Activated naive CD8-positive, alpha-beta T cell treated with anti-CD3 and anti-CD28 coated beads, Interleukin-2, amount 50 U/mL, for 24 hours (primary cell): ENCODE measurements around the gene DBF4B.
A peak's percentile ranks its signal among the peaks of the same experiment; 100 is the strongest.
"Not testable (repeated sequence)": the region's sequence is repeated elsewhere in the genome, so short reads cannot be mapped to it uniquely, and the experiment has no call there.

Experiments used
- ATAC-seq: fragments of 150-1000 bp; cut with Tn5 transposase; one replicate; pipeline ENCODE4 v1.10.0; 2021
- DNase-seq: peaks from one replicate; pipeline ENCODE4 v3.0.0; 2021
- H3K27ac Mint-ChIP-seq: one replicate; pipeline ENCODE4 v1.8.0; 2021; ENCODE audit warnings: mild to moderate bottlenecking, mixed read lengths
- H3K27me3 Mint-ChIP-seq: one replicate; pipeline ENCODE4 v1.8.0; 2021; ENCODE audit warnings: mixed read lengths
- H3K36me3 Mint-ChIP-seq: one replicate; pipeline ENCODE4 v1.8.0; 2021; ENCODE audit warnings: low read depth, mixed read lengths
- H3K4me1 Mint-ChIP-seq: one replicate; pipeline ENCODE4 v1.8.0; 2021; ENCODE audit warnings: mixed read lengths
- H3K4me3 Mint-ChIP-seq: one replicate; pipeline ENCODE4 v1.8.0; 2021; ENCODE audit warnings: mild to moderate bottlenecking, moderate library complexity, mixed read lengths
- H3K9me3 Mint-ChIP-seq: one replicate; pipeline ENCODE4 v1.8.0; 2021; ENCODE audit warnings: mixed read lengths

The DBF4B gene

DNA sequence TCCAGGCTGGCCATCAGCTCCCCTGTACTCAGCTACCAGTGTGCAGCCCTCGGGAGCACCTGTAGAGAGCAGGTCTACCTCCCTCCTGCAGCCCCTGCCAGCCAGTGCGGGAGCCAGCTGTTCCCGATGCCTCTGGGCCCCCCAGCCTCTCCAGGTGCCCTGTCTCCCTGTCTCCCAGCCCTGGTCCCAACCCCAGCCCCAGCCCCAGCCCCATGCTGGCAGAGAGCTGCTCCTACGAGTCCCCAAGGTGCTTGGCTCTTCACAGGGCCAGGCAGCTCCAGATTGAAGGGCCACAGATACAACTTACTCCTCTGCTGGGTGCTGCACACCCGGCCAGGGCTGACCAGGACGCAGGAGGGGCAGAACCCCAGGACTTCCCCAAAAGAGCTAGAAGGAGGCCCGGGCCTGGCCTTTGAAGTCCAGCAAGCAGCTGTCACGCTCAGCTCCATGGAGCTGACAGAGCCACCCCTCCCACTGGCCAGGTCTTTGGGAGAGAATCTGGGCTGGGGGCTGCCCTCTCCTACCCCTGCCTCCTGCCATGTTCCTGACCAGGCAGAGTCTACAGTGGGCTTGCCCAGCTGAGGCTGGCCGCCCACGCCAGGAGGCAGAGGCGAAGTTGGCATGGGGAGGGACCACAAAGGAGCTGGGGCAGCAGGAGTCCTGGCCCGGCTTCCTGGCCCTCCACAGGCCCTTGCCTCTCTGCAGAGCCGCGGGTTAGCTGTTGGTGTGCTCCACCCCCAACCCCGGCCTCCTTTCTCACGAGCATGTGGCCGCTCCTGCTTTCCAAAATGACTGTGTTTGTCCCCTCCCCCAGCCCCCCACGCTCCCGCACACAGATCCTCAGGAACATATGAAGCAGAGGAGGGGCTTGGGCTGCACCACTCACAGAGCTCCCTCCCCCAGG lies 40.9 kb downstream of the DBF4B start:
- Mint-ChIP-seq H3K4me1 (no peaks in the 10 kb centered on the region), H3K27ac (no peak overlapping the region), H3K9me3 (no peaks in the 10 kb centered on the region), H3K36me3 (peaks cover 9% of the 10 kb centered on the region), H3K4me3 (no peak overlapping the region), H3K27me3 (peaks cover 2% of the 10 kb centered on the region)
- DNase-seq (no peak), ATAC-seq (no peak)

DNA sequence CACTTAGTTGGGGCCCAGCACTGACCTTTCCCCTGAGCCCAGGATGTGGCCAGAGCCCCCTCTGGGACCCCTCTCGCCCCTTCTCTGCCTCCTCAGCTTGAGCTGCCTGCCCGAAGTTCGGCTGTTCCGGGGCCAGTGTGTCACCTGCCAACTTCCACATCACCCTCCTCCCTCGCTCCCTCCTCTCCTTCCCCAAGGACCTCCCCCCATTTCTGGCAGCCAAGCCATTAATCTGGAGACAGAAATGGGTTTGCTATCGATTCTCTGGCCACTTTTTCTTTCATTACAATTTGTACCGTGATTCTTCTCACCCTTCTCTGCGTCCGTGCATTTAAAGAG lies 41.5 kb downstream of the DBF4B start:
- peaks cover 9% of the 10 kb centered on the region for H3K36me3 Mint-ChIP-seq
- no peaks in the 10 kb centered on the region for H3K4me1 Mint-ChIP-seq
- H3K9me3 Mint-ChIP-seq: no peaks in the 10 kb centered on the region
- no peak for ATAC-seq
- no peak overlapping the region for H3K27ac Mint-ChIP-seq
- DNase-seq: no peak
- peaks cover 2% of the 10 kb centered on the region for H3K27me3 Mint-ChIP-seq
- no peak overlapping the region for H3K4me3 Mint-ChIP-seq

DNA sequence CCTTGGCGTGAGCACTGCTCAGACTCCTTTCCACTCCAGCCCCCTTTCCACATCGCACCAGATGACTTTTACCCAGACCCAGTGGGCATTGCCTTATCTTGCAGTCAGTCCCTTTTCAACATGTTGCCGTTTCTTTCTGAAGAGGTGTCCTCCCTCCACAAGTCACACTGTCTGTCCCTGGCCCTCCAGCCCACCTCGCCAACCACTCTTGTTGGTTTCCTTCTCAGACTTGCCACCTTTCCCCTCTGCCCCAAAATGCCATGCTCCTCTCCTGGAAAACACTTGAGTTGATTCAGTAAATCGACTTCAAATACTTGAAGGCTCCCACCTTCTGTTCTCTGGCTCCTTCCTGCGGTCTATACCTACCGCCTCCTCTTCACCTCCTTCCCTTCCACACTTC lies 42.9 kb downstream of the DBF4B start:
- no peak overlapping the region for H3K4me3 Mint-ChIP-seq
- DNase-seq (no peak), ATAC-seq (no peak)
- peaks cover 4% of the 10 kb centered on the region for H3K27me3 Mint-ChIP-seq
- no peak overlapping the region for H3K27ac Mint-ChIP-seq
- no peaks in the 10 kb centered on the region for H3K4me1 Mint-ChIP-seq
- H3K9me3 Mint-ChIP-seq: no peaks in the 10 kb centered on the region
- H3K36me3 Mint-ChIP-seq: peaks cover 9% of the 10 kb centered on the region

DNA sequence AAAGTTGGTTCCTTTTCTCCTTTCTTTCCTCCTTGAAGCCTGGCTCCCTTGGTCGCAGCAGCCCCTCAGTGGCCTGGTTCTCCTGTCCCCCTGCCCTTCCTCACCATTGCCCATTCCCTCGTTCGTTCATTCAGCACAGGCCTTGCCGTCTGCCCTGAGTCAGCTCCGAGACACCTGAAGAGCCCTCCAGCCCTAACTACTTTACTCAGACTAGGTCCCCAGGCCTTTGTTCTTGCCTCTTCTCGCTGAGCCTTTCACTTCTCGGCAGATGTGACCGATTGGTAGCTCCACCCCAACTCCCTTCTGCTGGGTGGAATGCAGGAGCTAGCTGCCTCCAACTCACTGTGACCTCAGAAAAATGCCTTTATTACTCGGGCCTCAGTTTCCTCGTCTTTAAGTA lies 43.3 kb downstream of the DBF4B start:
- DNase-seq (no peak), ATAC-seq (no peak)
- H3K9me3 Mint-ChIP-seq: no peaks in the 10 kb centered on the region
- no peak overlapping the region for H3K27ac Mint-ChIP-seq
- H3K27me3 Mint-ChIP-seq: peaks cover 4% of the 10 kb centered on the region
- H3K4me1 Mint-ChIP-seq: no peaks in the 10 kb centered on the region
- H3K36me3 Mint-ChIP-seq: peaks cover 9% of the 10 kb centered on the region
- H3K4me3 Mint-ChIP-seq: no peak overlapping the region

DNA sequence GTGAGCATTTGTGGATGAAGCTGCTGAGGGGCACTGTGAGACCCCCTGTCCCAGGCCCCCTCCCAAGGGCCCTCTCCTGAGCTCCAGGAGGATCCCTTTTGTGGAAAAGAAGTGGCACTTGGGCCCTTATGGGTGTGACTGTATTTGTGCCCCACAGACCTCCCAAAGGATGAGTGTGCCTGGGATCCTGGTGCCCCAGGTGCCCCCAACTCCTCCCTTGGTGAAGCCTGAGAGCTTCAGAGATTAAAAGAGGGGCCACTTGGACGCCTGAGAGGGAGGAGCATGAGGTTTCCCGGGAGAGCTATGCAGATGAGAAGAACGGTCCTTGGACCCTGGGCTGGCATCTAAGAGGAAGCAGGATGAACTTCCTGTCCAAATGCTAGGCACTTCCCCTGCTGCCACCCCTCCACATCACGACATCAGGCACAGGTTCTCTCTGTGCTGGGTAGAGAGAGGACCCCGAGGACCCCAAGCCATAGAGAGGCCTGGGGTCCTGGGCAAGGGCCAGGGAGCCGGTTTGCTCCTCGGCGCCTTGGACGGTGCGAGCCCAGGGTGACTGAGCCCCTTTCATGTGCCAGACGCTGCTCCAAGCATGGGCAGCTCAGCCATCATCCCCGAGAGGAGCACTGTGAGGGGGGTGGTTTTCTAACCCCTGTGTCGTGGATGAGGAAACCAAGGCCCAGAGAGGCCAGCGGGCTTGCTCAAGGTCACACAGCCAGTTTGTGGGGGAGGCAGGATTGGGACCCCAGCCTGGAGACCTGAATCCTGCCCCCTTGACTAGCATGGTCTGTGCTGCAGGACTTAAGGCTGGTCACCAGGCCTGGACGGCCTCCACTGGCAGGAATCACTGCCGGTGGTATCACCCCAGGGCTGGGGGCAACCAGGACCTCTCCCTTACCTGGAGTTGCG lies 44.7 kb downstream of the DBF4B start:
- Mint-ChIP-seq H3K4me3 (no peak overlapping the region), H3K4me1 (no peaks in the 10 kb centered on the region), H3K27me3 (peaks cover 16% of the 10 kb centered on the region), H3K27ac (no peak overlapping the region), H3K36me3 (peaks cover 6% of the 10 kb centered on the region), H3K9me3 (no peaks in the 10 kb centered on the region)
- ATAC-seq (no peak), DNase-seq (no peak)

DNA sequence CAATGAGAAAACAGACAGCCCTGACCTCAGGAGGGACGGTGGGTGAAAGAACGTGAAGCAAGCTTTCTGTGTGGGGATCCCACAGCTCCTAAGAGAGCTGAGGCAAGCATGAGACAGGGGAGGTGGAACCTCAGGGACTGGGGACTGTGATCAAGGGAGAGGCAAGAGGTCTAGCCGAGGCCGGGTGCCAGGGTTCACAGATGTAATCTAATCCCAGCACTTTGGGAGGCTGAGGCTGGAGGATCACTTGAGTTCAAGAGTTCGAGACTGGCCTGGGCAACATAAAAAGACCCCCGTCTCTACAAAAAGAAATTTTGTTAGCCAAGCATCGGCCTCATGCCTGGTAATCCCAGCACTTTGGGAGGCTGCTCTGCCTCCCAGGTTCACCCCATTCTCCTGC lies 45.8 kb downstream of the DBF4B start:
- ATAC-seq (no peak), DNase-seq (no peak)
- Mint-ChIP-seq H3K27ac (no peak overlapping the region), H3K4me3 (no peak overlapping the region), H3K36me3 (peaks cover 6% of the 10 kb centered on the region), H3K4me1 (no peaks in the 10 kb centered on the region), H3K9me3 (no peaks in the 10 kb centered on the region), H3K27me3 (peaks cover 17% of the 10 kb centered on the region)

DNA sequence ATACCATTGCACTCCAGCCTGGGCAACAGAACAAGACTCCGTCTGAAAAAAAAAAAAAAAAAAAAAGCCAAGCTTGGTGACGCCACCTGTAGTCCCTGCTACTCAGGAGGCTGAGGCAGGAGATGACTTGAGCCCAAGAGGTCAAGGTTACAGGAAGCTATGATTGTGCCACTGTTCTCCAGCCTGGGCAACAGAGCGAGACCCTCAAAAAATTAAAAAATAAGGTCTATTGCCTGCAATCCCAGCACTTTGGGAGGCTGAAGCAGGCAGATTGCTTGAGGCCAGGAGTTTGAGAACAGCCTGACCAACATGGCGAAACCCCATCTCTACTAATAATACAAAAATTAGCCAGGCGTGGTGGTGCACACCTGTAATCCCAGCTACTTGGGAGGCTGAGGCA lies 46.7 kb downstream of the DBF4B start:
- peaks cover 20% of the 10 kb centered on the region for H3K27me3 Mint-ChIP-seq
- not testable (repeated sequence) for H3K9me3 Mint-ChIP-seq, H3K4me1 Mint-ChIP-seq, H3K27ac Mint-ChIP-seq, DNase-seq, H3K36me3 Mint-ChIP-seq, ATAC-seq, H3K4me3 Mint-ChIP-seq

DNA sequence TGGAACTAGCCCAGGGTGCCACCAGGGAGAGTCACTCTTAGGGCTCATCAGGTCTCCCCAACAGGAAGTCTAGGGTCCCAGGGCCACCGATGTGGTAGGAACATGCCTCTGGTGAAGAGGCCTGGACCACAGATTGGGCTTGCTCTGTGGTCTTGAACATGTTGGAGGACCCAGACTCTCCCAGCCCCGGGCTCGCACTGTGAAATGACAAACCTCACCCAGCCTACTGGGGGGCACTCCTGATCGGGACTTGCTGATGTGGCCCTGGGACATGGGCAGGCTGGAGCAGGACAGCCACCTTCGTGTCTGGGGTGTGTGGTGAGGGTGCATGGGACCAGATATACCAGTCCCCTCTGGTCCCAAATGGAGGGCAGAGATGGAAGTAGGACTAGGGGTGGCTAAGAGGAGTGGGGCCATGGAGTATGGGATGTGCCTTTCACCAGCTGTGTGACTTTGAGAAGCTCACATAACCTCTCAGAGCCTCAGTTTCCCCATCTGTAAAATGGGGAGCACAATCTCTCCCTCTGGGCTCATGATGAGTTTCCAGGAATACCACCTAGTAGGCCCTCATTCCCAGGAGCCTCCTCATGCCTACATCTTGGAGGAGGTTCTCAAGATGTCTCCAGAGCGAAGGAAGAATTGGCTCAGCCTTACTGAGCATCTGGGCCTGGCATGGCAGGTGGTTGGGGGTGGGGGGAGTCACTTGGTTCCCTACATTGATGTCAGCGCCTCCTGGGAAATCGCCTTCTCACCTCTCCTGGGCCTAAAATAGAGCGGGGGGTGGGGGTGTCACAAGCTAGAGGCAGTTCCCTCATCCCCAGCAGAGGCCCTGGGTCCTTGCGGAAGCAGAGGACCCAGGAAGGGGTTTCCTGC lies 48.8 kb downstream of the DBF4B start:
- no peaks in the 10 kb centered on the region for H3K36me3 Mint-ChIP-seq
- peak; percentile 6 for ATAC-seq
- no peak for DNase-seq
- no peak overlapping the region for H3K4me3 Mint-ChIP-seq
- H3K4me1 Mint-ChIP-seq: no peaks in the 10 kb centered on the region
- H3K9me3 Mint-ChIP-seq: no peaks in the 10 kb centered on the region
- H3K27ac Mint-ChIP-seq: no peak overlapping the region
- H3K27me3 Mint-ChIP-seq: peaks cover 32% of the 10 kb centered on the region

DNA sequence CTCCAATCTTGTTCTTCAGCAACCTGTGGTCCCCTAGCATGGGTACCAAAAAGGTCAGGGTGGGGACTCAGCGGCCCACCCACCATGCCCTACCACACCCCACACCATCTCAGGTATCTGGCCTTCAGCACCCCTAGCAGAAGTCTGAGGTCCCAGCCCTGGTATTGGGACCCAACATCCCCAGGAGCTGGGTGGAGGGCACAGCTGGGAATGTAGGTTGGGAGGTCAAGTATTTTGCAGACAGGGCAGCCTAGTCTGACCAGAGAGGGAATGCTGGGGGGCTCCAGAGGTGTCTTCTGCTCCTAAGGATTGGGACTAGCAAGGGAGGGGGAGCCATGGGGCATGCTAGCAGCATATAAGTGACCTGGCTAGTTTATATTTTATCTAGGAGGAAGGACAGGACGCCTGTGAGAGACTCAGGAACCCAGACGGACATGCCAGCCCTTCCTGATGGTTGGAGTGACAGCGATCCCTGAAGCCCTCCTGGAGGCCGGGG lies 49.5 kb downstream of the DBF4B start:
- H3K4me3 Mint-ChIP-seq: peak overlapping the region; percentile 26
- DNase-seq (no peak), ATAC-seq (no peak)
- no peaks in the 10 kb centered on the region for H3K36me3 Mint-ChIP-seq
- no peaks in the 10 kb centered on the region for H3K4me1 Mint-ChIP-seq
- peaks cover 32% of the 10 kb centered on the region for H3K27me3 Mint-ChIP-seq
- no peak overlapping the region for H3K27ac Mint-ChIP-seq
- H3K9me3 Mint-ChIP-seq: no peaks in the 10 kb centered on the region

DNA sequence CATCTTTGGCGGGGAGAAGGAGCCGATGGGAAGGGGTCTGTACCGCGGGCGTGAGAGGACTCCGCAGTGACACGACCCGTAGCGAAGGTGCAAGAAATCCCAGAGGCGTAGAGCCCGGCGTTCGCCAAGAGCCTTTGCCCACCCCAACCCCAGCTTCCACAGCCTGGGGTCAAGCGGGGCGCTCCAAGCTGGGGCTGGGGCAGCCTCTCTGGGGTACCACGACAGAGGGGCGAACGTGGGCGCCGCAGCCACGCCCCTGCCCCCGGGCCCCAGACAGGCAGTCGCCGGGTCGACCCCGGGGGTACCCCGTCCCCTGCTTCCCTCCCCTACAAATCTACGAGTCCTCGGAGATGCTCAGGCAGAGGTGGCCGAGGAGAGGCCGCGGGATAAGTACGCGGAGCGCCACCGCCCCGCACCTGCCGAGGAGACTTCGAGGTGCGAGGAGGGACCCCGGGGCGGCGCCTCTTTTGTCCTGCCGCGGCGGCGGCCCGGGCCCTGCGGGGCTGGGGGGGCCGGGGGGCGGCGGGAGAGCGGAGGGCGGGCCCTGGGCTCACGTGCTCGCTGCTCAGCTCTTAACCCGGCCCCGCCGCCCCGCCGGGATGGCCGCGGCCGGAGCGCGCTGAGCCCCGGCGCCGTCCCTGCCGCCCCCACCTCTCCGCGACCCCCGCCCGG lies 50.1 kb downstream of the DBF4B start, which contains the start of gene ADAM11:
TSS of gene ADAM11 (plus strand) at position 575 of the 672 bp plus-strand sequence. CDS start 212 bp downstream, outside the sequence.
- Mint-ChIP-seq H3K4me1 (no peaks in the 10 kb centered on the region), H3K9me3 (no peaks in the 10 kb centered on the region), H3K4me3 (peak within 1 kb of the TSS; percentile 26), H3K27ac (no peak within 1 kb of the TSS), H3K36me3 (no peaks in the 10 kb centered on the region), H3K27me3 (peaks cover 32% of the 10 kb centered on the region)
- DNase-seq (no peak), ATAC-seq (no peak)

DNA sequence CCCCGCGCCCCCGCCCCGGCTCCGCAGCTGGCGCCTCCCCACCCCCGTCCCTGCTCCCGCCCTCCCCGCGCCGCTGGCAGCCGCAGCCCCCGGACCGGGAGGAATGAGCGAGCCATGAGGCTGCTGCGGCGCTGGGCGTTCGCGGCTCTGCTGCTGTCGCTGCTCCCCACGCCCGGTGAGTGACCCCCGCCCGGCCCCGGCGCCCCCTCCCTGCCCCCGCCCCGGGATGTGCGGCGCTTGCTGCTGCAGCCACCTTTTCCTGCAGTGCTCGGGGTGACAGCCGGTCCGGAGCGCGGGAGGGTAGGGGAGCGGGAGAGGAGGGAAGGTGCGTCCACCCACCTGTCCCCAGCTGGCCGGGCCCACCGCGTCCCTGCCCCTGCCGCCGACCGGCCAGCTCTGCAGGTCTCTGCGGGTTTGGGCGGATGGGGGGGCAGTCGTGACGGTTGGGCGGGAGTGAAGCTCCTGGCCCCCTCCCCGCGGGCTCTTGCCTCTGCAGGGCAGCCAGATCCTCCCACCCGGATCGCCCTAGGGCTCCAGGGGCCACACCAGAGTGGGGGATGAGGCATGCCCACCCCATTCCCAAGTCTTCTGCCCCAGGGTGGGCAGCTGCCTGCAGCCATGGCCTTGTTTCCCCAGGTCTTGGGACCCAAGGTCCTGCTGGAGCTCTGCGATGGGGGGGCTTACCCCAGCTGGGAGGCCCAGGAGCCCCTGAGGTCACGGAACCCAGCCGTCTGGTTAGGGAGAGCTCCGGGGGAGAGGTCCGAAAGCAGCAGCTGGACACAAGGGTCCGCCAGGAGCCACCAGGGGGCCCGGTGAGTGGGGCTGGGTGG lies 50.8 kb downstream of the DBF4B start:
- DNase-seq (no peak), ATAC-seq (no peak)
- no peak overlapping the region for H3K4me3 Mint-ChIP-seq
- H3K36me3 Mint-ChIP-seq: no peaks in the 10 kb centered on the region
- H3K27me3 Mint-ChIP-seq: peaks cover 30% of the 10 kb centered on the region
- H3K27ac Mint-ChIP-seq: no peak overlapping the region
- no peaks in the 10 kb centered on the region for H3K9me3 Mint-ChIP-seq
- no peaks in the 10 kb centered on the region for H3K4me1 Mint-ChIP-seq

DNA sequence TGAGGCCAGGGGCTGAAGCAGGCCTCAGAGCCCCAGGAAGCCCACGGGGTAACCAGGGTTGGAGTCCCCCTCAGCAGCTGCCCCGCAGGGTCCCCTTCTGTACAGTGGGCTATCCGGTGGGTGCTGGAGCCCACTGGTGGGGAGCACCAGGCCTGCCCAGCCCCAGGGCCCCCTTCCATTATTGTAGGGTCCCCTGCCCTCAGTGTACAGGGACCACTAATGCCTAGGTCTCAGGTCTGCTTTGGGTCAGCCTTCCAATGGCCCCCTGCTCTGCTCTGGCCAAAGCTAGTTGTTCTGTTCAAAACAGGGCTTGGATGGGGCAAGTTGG lies 51.4 kb downstream of the DBF4B start:
- no peaks in the 10 kb centered on the region for H3K36me3 Mint-ChIP-seq
- DNase-seq: no peak
- H3K27me3 Mint-ChIP-seq: peaks cover 30% of the 10 kb centered on the region
- H3K27ac Mint-ChIP-seq: no peak overlapping the region
- no peak overlapping the region for H3K4me3 Mint-ChIP-seq
- H3K9me3 Mint-ChIP-seq: no peaks in the 10 kb centered on the region
- no peaks in the 10 kb centered on the region for H3K4me1 Mint-ChIP-seq
- ATAC-seq: no peak
